Activated CD8-positive, alpha-beta memory T cell treated with anti-CD3 and anti-CD28 coated beads for 1 hour (primary cell): Measurements from ENCODE around the gene TSHZ3.

Experiments
- DNase-seq, 2 donors: peaks; one replicate each; pipeline ENCODE4 v3.0.0-alpha.2; 2020; ENCODE audit warnings: low read depth in 1 of 2; ENCODE audit errors: extremely low read depth in 1 of 2

TSHZ3 gene

DNA sequence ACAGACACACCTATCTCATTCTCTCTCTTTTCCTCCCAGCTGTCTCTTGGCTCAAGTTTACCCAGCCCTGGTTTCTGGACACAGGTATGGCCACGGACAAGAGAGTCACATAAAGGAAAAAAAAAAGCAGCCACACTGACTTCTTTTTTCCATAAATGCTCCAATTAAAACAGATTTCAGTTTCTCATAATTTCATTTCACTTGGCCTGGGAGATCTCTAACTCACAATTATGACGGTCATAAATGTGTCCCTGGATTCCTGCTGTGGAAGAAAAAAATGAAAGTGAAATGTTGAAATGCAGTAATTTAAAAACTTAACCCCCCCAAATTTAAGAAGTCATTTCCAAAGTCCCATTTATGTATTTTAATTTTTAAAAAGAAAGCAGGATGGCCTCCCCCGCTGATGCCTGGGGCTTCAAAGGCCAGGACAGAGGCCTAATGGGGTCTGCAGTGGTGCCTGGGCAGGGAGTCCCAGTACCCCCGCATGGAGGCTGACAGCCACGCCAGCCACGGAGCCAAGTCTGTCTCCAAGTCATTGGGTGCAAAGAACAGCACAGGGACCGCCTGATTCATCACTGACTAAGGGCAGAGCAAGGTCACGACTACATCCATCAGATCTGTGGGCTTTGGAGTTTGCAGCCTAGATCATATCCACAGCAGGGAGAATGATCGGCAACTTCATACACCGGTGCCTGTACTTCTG lies 79.7 kb downstream of the TSHZ3 start:
- DNase-seq: no peak

DNA sequence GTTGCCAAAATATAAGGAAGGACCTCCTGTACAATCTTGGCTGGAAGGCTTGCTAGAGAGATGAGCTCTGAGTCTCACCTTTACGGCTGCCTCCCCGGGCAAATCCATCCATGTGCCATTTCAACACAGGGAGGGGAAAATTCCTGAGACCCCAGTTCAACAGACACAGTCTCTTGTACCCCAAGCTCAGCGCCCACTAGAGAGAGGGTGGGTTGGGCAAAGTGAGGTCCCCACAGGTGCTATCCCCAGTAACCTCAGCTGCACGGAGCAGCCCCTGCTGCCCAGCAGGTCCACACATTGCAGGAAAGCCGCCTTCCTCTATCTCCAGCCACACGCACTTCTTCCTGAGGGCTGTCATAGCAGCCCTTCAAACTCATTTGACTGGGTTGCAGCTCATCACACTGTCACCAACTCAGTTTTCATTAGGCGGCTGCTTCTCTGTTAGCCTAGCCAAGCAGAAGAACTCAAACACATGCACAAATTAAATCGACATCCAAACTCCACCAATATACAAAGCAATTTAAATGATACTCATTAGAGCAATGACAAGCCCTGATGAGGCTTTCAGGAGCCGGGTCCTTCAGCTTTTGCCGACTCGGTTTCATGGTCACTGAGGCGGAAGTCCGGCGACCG lies 80.4 kb downstream of the TSHZ3 start:
- no peak for DNase-seq

DNA sequence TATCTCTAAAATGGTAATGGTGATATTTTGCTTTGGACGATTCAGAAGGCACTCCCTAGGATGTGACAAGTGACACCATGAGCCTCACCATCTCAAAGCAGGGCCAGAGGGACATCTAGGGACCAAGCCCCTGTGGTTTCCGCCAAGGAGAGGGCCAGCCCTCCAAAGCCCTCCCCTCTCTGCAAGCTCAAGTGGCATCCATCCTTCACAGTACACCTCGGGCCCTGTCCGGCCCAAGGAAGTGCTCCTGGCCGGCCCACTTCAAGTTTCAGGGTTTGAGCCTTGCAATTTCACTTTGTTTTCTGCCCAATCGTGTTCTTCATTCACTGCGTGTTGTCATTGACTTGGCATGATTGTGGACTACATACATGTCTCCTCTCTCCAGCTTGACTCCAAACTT lies 82.5 kb downstream of the TSHZ3 start:
- DNase-seq: no peak

DNA sequence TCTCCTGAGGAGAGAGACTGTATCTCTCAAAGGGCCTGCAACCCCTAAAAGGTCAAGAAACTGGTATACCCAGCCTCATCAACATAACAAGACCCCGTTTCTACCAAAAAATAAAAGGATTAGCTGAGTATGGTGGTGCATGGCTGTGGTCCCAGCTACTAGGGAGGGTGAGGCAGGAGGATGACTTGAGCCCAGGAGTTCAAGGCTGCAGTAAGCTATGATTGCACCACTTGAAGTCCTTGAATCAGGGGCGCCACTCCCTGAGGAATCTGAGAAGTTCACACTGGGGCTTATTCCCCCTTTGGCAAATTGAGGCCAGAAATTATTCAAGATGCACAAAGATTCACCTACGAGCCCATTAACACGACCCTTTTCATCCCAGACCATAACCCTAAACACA lies 83.0 kb downstream of the TSHZ3 start:
- DNase-seq: no peak

DNA sequence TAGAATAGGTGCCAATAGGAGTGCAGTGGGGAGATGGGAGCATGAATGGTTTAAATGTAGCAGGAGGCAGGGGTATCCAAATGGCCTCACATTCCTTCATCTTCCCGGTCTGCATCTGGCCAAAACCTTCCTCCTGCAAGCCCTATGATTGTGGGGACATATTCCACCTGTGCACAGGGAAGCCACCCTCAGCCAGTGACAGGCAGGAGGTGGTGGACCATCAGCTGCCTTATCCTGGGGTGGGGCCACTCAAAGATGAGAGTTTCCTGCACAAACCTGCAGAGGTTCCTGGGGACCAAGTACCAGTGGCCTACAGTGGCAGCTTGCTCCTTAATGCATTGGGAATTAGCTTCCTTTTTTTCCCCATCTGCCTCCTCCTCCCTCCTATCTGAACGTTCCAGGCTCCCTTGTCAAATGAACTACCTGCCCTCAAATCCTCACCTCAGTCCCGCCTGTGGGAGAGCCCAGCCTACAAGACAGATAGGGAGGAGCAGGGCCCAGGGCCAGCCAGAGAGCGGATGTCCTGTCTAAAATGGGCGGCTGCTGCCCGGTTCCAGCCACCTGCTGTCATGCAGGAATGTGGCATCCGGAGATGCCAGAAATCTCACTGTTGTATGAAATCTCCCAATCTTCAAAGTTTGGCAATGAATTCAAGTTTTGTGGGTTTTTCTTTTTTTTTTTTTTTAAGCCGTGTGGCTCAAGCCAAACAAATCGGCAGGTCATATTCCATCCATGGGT lies 85.0 kb downstream of the TSHZ3 start:
- no peak for DNase-seq

DNA sequence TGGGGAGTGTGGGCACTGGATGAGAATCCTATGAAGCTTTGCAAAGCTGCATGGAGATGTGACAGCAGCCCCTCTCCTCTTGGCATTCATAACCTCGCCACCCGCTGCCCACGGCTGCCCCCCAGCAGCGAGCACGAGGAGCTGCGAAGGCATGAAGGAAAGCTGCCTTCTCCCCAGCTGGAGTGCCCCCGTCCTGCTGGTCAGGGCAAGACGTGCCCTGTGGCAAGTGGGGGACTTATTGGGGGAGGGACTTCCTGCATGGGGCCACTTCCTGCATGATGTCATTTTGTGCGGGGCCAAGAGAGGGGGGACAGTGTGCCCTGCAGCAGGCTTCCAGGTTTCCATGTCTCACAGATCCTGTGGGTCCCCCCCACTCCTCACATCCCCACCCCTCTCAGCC lies 85.9 kb downstream of the TSHZ3 start:
- DNase-seq: no peak

DNA sequence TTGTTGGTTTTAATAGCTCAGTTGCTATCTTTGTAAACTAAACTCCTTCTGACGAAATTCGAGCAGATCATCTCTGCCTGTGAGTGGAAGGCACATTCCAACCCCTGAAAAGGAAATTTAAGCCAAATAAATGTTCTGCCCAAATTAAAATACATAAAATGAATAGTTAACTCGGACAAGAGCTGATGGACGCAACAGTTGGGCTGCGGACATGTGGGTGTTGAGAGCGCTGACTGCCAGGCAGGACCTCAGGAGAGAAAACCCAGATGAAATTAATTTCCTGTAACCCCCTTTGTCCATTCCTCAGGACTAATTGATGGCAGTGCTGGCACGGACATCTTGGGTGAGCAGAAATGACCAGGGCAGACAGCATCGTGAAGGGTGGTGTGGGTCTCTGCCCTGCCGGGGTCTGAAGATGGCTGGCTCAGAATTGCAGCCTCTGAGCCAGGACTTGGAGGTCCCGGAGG lies 86.5 kb downstream of the TSHZ3 start:
- no peak for DNase-seq

DNA sequence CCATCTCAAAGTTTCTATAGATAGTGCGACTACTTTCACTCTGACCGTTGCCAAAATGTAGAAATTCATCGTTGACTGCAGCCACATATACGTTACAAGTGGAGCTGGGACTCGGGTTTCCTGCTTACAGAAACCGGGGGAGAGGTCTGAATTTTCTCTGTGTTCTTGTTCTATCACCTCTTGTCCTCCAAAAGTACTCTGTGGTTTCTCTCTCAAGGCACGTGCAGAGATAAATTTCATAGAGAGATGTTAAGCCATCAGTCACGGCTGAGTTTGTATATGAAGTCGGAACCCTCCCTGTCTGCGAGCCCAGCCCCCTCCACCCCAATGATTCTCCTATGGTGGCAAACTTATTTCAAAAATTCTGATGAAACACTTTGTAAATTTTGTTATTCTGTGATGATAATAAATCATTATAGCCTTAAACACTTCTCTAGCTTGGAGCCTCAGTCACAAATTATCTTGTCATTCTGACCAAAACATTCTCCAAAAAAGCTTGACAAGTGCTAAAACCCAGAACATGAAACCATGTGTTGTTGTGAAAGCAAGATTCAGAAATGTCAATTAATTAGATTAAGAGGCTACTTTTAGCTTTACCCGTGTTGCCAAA lies 87.5 kb downstream of the TSHZ3 start:
- no peak for DNase-seq

DNA sequence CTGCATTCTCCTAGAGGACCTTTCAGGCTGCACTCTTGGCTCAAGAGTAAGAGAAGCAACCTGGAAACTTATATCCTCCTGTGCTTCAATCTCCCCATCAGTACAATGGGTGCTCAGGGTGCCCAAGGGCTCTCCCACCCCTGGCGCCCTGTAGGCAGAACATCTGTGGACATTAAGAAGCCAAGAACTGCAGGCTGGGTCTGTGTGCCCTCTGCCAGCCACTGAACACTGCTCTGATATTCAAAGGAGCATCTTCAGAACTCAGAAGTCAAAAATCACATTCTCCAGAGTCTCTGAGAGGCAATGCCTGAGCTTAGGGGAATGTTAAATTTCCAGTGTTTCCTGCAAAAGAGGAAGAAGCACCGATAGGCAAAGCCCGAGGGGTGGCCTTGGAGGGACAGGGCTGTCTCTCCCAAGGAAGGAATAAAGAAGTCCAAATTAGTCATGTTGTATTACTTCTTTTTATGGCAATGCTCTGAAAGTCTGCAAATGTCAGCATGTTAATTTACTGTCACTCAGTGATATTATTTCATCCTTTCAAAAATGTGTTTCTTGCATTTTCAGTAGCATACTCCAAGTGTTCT lies 88.1 kb downstream of the TSHZ3 start:
- no peak for DNase-seq

DNA sequence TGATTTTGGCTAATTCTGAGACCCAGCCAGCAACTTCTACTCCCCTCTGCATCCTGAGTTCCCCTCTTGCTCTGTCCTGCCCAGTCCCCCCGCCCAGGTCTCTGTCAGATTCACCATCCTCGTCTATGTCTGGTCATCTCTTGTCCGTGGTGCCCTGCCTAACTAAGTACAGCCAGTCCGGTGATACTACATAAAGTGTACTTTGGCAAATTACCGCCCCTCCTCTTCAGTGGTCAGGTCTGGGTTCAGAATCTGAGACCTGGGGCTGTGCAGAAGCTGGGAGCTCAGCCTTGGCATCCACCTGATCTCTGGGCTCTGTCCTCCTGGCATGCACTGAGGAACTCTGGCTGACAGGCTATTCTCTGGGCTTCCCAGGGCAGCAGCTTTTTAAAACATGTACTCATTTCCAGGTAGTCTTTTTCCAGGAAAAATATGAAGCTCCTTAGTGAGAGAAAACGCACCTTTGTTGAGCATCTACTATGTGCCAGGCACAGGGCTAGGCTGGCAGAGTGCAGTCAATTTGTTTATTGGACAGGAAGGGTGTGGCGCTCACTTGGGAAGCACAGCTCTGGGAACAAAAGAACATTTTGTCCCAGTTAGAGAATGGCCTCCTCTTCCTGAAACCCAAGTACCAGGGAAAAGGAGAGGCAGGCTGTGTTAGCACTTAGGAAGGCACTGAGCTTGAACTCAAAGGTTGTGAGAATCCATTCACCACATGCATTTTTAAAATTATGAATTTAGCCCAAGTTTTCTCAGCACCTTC lies 88.9 kb downstream of the TSHZ3 start:
- DNase-seq: no peak

DNA sequence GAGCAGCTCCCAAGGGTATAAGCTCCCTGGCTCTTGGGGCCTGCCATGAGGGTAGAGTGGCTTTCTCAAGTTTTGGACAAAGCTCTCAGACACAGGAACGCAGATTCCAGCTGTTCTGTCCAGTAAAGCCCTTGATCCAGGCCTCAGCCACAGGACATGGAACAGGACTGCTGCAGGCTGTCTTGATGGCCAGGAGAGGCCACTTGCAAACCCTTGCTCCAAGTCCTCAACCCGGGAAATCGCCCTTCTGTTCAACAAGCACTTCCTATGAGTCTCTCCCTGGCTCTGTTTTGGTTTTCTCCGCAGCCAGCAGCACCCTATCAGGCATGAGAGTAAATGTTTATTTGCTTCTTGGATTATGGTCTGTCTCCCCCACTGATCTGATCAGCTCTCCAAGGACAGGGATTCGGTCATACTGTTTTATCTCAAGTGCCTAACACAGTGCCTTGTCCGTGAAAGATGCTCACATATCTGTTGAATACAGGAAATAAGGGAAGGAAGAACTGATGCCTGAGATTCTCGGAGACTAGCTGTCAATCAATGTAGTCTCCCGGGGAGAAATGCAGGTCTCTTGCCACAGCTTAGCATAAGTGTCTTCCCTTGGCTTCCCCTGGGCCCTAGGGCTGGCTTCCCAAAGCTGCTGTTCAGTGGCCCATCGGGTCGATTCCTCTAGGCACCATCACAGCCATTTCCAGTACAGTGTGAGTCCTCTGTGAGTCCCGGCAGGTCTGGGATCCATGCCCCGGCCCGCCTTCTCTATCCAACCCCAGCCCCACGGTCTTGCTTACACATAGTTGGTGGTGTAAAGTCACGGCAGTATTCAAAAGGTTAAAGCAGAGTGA lies 90.8 kb downstream of the TSHZ3 start:
- DNase-seq: no peak

DNA sequence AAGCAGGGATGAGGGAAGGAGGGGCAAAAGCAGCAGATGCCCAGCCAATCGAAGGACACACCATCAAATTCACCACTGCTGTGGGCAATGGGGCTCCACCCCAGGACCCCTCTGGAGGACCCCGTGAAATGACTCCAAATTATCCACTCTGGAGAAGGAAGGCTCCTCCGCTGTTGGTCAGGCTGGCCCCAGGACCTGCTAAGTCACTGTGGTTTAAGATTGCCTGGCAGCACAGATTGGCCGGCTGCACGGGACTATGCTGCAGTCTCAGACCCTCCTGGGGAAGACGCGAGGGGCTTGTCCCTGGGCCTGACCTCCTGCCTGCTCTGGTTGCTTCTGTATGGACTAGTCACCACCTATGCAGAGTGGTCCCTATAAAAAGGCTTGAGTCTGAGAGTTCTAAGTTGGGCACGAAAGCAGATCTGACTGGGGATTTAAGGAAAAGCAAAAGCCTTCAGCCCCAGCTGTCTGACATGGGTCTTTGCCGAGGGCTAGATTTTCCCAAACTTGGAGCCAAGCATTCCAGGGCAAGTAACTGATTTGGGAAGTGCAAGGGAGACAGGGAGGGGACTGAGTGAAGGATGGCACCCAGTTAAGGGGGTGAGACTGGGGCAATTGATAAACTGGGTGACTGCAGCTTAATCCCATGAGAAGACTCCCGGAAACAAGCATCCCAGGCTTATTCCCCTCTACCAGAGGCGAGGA lies 91.7 kb downstream of the TSHZ3 start:
- no peak for DNase-seq

DNA sequence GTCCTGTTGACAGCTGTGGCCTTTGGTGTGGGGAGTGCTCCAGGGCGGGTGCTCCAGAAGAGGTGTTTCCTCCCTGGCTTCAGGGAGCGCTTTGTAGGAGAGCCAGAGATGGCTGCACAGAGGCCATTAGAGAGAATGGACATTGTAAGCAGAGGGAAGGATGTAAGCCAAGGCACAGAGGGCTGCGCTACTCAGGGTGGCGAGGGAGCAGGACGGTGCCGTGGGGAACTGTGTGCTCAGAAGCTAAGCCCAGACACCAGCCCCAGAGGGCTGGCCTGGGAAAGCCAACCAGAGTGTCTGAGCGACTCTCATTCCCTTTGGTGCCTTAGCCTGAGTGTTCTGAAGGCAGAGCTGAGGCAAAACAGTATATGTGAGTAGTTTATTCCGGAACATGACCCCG lies 92.2 kb downstream of the TSHZ3 start:
- no peak for DNase-seq

DNA sequence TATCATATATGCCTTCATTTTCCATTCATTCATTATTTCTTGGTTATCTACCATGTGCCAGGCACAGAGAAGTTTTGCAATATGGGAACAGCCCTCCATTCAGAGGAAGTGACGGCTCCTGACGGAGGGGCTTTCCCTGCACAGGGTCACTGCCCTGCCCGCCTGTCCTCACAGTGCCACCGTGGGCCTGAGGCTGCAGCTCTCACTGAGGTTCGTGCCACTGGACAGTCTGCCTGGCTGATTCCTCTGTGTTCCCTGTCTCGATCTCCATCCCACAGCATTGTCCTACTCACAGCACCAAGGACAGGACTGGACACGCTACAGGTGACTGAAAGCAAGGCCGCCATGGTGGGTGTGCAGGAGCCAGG lies 92.7 kb downstream of the TSHZ3 start:
- DNase-seq: no peak

DNA sequence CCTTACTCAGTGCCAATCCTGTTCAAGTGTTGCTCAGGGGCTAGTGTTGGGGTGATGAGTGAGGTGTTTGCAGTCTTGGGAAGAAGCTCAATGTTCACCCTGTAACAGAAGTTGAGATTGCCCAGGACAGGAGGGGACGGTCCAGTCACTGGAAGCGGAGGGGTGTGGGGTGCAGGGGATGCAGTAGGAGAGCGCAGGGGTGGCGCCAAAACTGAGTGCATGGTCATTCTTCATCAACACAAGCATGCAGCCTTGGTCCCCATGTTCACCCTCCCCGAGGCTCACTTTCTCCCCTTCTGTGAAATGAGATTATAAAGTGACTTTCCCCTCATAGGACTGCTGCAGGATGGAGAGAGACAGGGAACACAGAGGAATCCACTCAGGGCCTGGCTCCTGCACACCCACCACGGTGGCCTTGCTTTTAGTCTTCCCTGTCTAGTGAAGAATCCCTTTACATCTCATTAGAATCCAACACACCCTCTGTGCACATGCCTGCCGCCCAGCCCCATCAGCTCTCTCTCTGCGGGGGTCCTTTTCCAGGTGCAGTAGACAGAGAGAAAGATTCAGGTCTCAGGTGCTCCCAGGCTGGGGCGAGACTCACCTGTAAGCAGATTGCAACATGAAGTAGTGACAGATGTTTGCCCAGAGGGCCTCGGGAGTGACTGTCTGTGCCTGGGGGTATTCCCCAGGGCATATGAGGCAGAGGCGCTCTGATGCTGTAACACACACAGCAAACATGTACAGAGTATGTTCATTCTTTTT lies 93.2 kb downstream of the TSHZ3 start:
- DNase-seq: no peak

DNA sequence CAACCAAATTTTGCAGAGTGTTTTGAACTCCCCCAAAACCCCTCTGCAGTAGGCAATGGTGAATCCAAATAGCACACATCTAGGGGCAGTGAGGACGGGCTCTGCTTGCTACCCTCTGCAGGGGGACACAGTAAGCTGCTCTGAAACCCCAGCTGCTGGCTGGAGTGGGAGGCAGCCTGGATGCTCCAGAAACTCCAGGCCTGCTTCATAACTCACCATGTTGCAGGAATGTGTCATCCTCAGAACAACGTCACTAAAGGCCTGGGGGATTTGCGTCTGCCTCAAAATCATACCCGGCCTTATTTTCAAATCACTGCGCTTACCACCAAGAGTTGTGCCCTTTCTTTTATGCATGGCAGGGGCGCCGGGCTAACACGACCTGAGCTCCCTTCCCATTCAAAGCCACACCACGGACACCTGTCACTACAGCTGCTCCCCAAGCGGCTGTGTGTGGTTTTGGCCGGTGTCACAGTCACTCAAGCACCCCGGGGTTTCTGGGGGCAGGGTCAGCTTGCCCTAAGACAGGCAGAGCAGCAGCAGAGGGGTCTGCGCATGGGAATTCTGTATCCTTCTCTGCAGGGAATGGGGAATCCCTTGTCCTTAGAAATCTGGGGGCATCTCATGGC lies 93.9 kb downstream of the TSHZ3 start:
- DNase-seq: no peak

DNA sequence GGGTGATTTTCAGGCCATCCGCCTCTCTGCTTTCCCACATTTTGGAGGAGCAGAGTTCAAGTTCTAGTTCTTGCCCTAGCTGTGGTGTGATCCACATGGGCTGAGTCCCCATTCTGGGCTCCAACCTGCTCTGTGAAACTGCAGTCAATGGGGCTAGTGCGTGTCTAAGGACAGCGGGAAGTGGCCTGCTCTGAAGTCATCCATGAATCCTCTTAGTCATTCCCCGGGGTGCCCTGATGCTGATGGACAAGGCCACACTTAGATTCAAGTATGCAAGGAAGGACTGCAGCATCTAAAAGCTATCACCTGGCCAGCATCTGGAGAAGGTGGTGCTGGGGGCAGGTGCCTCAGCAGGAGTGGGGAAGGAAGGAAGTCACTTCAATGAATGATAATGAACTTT lies 94.6 kb downstream of the TSHZ3 start:
- no peak for DNase-seq

DNA sequence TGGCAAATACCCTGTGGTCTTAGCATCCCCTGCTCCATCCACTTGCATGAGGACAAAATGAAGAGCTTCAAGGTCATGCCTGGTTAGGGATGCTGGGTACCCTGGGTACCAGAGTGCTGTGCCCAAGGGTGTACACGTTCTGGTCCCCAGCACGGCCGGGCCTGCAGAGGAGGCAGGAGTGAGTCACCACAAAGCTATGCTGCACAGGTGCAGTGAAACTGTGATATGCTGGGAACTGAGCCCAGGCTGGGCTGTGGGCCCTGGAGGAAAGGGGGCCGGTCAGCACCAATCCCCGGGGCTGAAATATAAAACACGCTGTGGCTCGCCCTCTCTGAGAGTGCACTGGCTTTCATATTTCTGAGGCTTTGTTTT lies 95.1 kb downstream of the TSHZ3 start:
- no peak for DNase-seq
